Smooth muscle cell of trachea (primary cell): ENCODE data around the gene C3orf38. TPM values are rescaled to one million over a fixed set of nuclear protein-coding genes. Genes with fewer than 3 reads are reported as not detected.

Source experiments
- total RNA-seq: library from RNA; depleted of rRNA; stranded (reverse); fragments of >200 nt; gene quantifications from 2 replicates; pipeline ENCODE4 v1.2.1, GENCODE V29; 2014

C3orf38 gene
- 23.3 and 24.9 TPM in 2 replicates for total RNA-seq

GRCh38 chr3:88149509-88150362 lies at the start of gene C3orf38:
C3orf38 (plus strand) TSS chr3:88149959; CDS start chr3:88150053, 94 bp downstream.

Other genes with a start within 250 kb of the C3orf38 start
- 54.9 and 65.9 TPM in 2 replicates for gene CGGBP1, start 91.0 kb upstream of the C3orf38 start, total RNA-seq
- gene ZNF654, start 90.7 kb upstream of the C3orf38 start, total RNA-seq, result 19.2 and 19.8 TPM in 2 replicates